GM12892 (cell line): ENCODE measurements around the gene FAM163B.

ENCODE experiments used
- POLR2A ChIP-seq: IDR thresholded peaks from 2 replicates; pipeline ENCODE4 v1.6.1; 2011; ENCODE audit warnings: low read depth, low read length, control low read depth
- TAF1 ChIP-seq: IDR thresholded peaks from 2 replicates; pipeline ENCODE4 v1.6.1; 2011; ENCODE audit warnings: low read depth, mild to moderate bottlenecking, control low read depth, low read length, borderline replicate concordance

DNA sequence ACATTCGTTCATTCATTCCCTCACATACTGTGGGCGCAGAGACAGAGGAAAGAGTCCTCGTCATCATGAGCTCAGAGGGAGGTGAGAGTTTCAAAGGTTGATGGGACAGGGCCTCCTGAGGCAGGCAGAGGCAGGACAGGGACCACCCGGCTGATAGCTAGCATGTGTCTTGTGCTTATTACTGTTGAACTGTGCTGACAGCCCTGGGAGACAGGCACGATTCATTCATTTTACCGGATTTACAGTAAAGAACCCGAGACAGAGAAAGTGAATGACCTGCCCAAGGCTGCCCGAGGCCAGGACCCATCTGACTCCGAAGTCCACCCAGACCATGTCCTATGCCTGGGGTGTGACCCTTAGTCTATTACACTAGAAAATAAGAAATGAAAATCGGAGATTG, 4.9 kb upstream of the FAM163B start:
- TF ChIP-seq POLR2A, result no peak
- TF ChIP-seq TAF1, result no peak
